Subcutaneous adipose tissue (tissue), 4 donors: ENCODE results near the gene TAS2R13. TPM values are rescaled to one million over a fixed set of nuclear protein-coding genes. Genes with fewer than 3 reads are reported as not detected.

Experiments used
- CTCF ChIP-seq: fragments of 450-650 bp; IDR thresholded peaks from one replicate; pipeline ENCODE4 v1.5.1; 2016; ENCODE audit warnings: low read depth, mild to moderate bottlenecking, control low read depth, antibody characterized with exemption, moderate library complexity
- total RNA-seq, 4 donors: library from RNA; depleted of rRNA; stranded (reverse); fragments of >200 nt; gene quantifications; one replicate each; pipeline ENCODE4 v1.1.0, GENCODE V29; 2016

TAS2R13 gene
- 1 to 10 TPM; 1.8 to 5.5 (median 3.9) TPM for total RNA-seq

- no peak for TF ChIP-seq CTCF
These were observed at the start of gene TAS2R13 for GRCh38 chr12:10909462-10909861. TSS of gene TAS2R13 (minus strand) at chr12:10909562. CDS start at chr12:10909298, 264 bp downstream.

DNA sequence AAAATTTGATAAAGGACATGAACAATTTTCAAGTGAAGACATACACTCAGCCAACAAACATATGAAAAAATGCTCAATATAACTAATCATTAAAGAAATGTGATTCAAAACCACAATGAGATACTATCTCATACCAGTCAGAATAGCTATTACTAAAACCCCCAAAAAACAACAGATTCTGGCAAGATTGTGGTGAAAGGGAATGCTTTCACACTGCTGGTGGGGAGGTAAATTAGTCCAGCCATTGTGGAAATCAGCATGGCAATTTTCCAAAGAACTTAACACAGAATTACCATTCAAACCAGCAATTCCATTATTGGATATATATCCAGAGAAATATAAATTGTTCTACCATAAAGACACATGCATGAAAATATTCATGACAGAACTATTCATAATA, 48.4 kb upstream of the TAS2R13 start:
- TF ChIP-seq CTCF = no peak

DNA sequence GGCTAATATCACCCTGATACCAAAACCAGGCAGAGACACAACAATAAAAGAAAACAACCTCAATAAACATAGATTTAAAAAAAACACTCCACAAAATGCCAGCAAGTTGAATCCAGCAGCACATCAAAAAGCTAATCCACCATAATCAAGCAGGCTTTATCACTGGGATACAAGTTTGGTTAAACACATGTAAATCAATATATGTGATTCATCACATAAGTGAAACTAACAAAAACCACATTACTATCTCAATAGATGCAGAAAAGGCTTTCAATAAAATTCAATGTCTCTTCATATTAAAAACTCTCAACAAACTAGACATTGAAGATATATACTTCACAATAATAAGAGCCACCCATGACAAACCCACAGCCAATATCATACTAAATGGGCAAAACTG, 46.7 kb upstream of the TAS2R13 start:
- no peak for TF ChIP-seq CTCF

- no peak for TF ChIP-seq CTCF
These were observed 43.3 kb upstream of the TAS2R13 start for GRCh38 chr12:10952645-10953044.

GRCh38 chr12:10943167-10943566, 33.8 kb upstream of the TAS2R13 start:
- TF ChIP-seq CTCF = no peak

DNA sequence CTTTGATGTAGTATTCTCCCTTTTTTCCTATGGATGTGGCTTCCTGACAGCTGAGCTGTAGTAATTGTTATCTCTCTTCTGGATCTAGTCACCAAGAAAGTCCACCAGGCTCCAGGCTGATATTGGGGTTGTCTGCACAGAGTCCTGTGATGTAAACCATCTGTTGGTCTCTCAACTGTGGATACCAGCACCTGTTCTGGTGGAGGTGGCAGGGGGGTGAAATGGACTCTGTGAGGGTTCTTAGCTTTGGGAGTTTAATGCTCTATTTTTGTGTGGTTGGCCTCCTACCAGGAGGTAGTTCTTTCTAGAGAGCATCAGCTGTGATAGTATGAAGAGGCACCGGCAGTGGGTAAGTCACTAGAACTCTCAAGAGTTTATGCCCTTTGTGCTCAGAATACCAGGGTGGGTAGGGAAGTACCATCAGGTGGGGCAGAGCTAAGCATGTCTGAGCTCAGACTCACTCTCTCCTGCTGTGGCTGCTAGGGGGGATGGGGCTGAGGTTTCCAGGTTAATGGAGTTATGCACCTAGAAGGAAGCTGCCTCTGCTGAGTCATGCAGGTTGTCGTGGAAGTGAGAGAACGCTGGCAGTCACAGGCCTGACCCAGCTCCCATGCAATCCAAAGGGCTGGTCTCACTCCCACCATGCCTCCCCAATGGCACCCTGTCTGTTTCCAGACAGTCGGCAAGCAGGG, 32.7 kb upstream of the TAS2R13 start:
- no peak for TF ChIP-seq CTCF

- no peak for TF ChIP-seq CTCF
These were observed 32.0 kb upstream of the TAS2R13 start for GRCh38 chr12:10941369-10941768.
